IPS DF 4.7 (cell line): ENCODE results near the gene SLC7A5.
"Not testable (repeated sequence)": the region's sequence is repeated elsewhere in the genome, so short reads cannot be mapped to it uniquely, and the experiment has no call there.

Experiments used
- DNase-seq: peaks from one replicate; pipeline ENCODE4 v3.0.0-alpha.2; 2013; ENCODE audit warnings: low spot score; ENCODE audit errors: extremely low read depth

Gene SLC7A5

DNA sequence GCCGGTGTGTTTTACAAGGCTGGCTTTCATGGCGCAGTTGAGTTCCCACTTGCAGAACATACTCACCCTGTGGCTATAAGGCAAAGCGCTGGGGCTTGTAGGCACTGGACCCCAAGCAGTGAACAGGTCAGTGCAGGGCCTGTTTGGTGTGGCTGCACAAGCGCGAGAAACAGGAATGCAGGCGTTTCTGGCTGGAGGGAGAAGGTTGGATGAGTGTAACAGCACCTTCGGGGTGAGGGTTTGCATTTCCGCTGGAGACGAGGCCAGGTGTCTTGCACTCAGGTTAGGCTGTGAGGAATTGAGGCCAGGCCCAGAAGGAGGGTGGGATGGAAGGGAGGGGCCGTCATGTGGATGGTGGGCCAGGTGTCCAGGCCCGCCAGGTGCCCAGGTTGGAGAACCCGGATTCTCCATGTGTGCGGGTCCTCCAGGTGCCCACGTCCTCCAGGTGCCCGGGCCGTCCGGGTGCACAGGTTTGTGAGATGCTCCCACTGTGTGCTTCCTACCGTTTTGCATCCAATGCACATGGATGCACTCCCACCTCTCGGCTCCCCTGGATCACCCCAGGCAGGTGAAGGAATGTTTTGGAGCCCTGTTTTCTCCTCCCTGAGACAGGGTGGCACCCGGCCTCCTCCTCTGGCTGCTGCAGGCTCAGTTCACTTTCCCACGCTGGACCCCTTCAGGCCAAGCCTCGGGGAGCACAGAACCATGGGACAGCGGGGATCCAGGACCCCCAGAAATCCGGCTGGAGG is 46.0 kb downstream of the SLC7A5 start:
- DNase-seq: no peak

DNA sequence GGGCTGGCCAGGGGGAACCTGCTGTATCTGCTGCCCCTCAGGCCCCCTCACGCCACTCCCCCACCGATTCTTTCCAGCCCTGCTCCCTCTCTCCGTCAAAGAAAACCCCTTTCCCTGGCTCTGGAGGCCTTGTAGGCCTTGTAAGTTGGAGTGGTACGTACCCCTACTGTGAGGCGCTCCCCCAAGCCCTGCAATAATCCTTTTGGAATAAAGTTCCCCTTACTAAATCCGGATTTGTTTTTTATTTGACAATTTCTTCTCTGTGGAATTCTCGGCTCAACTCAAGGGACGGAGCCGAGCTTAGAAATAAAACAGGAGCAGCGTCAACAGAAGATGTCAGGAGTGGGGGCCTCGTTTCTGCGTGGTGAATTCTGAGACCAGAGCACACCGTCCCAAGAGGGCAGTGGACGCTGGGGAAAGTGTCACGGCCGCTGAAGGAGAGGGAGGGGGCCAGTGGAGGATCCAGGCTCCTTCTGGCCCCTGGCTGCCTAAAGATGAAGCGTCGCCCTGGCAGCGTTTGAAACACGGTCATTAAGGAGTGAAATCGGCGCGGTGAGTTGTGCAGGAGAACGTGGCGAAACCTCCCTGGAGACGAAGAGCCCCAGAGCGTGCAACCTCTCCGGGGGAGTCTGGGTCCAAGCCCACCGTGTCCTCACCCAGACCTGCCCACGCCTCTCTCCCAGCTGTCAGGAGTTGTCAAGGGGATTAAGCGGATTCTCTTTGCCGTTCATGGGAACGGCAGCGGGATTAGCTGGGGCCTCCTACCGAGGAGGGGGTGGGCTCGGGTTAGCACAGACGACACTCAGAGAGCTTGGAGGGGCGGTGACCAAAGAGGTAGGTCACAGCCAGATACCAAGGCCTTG is 47.0 kb downstream of the SLC7A5 start:
- no peak for DNase-seq

DNA sequence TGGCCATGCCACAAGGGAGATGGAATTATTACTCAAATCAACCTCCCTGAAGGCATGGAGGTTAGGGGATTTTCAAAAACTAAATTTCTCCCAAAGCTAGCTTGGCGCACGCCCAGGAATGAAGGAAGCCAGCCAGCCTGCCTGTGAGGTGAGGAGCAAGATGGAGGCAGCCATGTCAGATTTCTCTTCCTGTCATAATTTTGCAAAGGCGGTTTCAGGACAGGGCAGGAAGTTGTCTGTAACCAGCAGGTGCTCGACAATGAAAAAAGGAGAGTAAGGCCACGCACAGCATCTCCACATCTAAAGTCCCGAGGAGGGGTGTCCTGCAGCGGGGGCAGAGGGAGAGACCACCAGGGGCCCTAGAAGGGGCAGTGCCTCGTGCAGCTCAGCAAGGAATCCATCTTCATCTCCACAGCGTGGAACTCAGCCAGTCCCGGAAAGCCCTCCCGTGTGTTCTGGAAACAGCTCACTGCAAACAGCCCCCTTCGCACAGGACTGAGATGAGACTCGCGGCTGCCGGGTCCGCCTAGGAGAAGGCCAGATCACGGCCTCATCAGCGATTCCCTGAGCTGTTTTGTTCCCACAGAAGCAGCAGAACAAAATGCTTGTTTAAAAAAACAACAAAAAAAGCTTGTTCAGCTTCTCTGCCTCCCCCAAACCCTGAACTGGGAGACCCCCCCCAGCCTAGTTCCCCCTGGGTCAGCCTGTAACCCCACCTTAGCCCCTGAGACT is 47.8 kb downstream of the SLC7A5 start:
- DNase-seq: no peak

DNA sequence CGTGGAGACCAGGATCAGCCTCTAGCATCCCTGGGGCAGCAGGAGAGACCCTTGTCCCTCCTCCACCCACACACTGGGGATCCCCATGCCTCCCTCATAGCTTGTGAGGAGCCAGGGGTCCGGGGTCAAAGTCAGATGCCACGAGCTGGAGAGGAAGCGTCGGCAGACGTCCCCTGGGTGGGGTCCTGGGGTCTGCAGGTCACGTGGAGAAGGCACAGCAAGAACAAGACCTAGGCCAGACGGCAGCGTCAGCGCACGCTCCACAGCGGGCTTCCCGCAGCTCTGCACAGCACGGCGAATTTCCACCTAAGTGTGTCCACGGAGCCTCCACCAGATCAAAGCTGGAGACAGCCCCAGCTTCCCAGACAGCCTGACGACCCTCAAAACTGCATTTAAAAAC is 49.3 kb downstream of the SLC7A5 start:
- no peak for DNase-seq

DNA sequence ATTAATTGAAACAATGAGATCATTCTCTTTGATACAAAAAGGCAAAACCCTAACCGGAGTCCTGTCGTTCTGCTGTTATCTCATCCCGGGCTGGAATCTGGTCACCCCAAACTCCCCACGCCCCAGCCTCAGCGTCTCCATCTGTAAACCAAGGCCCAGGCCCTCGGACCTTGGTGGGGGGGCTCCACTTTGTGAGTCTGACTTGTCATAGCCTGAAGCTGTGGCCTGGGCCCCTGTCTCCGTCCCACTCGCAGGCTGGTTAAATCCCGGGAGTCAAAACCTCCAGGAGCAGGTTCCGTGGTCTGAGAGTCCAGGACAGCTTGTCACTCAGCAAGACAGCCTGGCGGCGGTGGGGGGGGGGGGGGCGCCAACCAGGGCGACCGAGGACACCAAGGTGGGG is 50.0 kb downstream of the SLC7A5 start:
- no peak for DNase-seq

DNA sequence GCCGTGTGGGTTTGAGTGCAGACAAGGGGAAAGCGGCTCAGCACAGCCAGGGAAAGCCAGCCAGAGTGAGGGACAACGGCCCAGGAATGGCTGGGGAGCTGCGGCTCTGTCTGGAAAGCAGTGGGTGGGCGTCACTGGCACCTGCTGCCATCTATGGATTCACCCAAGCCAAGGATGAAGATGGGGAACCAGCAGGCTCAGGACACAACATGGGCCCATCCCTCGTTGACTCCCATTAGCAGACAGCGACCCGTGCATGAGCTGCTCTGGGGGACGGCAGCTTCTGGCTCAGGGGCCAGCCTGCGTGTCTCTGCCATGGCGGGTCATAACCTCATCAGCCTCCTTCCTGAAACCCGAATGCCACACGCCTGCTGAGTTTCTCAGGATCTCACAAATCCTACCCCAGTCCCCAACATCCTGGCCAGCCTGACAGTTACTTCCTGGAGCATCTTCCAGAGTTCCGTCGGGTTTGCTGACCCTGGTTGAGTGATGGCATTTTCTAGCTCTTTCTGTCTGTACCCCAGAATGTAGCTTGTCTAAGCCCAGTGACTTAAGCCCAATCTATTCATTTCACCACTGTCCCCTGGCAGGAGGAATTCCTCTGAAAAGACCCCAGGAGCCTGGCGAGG is 50.7 kb downstream of the SLC7A5 start:
- no peak for DNase-seq

DNA sequence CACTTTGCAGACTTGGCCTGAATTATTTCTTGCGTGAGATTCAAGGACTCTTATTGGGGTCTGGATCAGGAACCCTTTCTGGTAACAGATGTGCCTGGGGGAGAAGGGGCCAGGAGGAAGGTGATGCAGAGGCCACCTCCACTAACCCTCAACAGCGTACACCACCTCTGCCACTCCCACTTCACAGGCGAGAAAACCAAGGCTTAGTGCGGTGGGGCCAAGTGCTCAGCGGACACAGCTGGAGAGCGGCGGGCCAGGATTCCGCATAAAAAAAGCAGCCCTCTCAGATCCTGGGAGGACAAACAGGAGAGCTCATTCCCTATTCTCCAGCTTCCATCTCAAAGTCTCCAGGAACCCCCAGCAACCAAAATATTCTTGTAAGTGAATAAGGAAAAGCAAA is 51.4 kb downstream of the SLC7A5 start:
- DNase-seq: no peak

DNA sequence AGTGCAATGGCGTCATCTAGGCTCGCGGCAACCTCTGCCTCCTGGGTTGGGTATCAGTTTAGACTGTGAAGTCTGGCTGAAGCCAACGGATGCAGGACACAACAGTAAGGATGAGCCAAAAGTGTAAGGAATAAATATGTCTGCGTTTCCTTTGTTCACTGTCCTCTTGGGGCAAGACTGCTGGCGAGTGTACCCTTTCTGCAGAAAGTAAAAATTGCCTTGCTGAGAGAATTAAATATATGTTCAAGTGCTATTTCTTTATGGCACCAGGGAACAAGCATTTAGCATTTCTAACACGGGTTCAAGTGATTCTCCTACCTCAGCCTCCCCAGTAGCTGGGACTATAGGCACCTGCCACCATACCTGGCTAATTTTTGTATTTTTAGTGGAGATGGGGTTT is 51.9 kb downstream of the SLC7A5 start:
- DNase-seq: not testable (repeated sequence)

DNA sequence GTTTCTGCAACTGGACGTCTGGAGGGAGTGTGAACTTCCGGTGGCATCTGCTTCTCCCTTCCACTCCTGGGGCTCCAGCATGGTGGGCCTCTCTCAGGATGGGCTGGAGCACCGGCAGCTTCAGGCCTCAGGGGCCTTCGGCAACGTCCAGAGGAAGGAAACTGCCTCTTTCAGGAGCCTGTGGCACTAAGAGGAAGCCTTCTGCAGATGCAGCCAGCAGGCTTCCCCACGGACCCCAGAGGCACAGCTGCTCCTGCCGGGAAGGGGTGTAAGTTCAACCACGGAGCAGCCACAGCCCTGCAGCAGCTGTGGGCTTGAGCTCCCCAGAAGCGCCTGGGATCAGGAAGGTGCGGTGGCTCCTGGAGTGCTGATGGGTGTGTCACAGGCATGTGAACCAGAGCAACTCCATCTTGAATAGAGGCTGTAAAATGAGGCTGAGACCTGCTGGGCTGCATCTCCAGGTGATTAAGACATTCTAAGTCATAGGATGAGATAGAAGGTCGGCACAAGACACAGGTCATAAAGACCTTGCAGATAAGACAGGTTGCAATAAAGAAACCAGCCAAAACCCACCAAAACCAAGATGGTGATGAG is 52.7 kb downstream of the SLC7A5 start:
- no peak for DNase-seq

DNA sequence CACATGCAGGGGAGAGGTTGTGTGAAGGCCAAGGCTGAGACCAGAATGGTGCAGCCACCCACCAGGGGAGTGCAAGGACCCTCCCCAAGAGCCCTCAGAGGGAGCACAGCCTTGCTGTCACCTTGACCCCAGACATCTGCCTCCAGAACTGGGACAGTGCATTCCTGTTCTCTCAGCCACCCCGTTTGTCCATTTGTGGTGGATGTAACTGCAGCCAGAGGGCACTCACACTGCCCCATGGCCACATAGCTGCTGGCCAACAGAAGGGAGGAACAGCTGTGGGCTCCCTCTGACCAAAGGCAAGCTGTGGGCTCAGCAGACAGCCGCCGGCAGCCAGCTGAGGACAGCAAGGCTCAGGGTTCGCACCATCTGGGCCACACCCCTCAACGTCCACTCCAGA is 53.7 kb downstream of the SLC7A5 start:
- DNase-seq: no peak

DNA sequence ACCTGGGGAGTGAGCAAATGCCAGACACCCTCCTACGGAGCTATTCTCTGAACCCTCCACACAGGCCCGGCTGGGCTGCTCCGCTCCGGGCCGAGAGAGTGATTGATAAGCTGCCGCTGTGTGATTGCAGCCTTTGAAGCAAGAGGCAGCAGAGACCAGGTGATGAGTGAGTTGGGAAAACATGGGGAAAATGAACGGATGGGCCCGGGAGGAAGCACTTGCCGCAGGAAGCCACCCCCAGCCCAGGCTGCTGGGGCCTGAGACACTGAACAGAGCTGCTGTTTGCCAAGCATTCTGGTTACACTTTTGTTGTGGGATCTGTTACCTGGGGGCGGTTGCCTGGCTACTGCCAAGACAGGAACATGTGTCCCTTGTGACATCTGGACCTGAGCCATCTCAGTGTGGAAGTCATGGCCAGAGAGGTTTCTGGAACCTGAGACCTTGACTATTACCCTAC is 57.1 kb downstream of the SLC7A5 start:
- no peak for DNase-seq

DNA sequence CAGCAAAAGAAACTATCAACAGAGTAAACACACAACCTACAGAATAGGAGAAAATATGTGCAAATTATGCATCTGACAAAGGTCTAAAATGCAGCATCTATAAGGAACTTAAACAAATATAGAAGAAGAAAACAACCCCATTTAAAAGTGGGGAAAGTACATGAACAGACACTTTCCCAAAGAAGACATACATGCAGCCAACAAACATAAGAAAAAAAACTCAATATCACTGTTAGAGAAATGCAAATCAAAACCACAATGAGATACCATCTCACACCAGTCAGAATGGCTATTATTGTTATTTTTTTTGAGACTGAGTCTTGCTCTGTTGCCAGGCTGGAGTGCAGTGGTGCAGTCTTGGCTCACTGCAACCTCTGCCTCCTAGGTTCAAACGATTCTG is 57.9 kb downstream of the SLC7A5 start:
- DNase-seq: not testable (repeated sequence)

DNA sequence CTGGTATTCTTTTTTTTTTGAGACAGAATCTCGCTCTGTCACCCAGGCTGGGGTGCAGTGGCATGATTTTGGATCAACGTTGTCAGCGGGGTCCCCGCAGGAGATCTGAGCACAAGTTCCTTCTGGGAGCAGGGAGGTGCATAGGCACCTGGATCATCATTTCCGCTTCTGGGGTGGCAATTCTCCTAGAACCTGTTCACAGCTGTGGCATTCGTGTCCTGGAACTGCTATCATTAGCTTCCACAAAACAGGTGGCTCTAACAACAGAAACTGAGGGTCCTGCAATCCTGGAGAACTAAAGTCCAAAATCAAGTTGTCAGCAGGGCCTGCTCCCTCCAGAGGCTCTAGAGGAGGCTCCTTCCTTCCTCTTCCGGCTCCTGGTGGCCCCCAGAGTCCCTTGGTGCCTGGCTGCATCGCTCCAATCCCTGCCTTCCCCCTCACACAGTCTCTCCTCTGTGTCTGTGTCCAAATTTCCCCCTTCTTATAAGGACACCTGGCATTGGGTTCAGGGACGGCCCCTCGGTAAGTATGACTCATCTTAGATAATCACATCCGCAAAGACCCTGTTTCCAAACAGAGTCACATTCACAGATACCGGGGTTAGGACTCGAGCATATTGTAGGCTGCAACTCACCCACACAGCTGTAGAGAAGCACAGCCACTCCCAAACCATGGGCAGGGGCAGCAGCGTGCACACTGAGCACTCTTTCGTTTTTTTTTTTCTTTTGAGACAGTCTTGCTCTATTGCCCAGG is 60.0 kb downstream of the SLC7A5 start:
- no peak for DNase-seq

DNA sequence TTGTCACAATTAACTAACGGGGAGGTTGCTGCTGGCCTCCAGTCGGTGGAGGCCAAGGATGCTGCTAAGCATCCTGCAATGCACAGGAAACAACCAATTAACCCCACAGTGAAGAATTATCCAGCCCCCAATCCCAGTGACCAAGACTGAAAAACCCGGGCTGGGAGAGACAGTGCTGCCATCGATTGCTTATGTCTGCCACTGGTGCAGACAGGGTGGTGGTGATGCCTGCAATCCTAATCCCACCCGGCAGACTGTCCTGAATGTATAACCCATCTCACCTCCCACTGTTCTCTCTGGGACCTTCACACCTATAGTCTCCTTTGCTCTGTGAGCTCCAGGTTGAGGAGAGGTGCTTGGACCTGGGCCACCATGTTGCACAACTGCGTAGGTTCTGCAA is 61.2 kb downstream of the SLC7A5 start:
- DNase-seq: no peak

DNA sequence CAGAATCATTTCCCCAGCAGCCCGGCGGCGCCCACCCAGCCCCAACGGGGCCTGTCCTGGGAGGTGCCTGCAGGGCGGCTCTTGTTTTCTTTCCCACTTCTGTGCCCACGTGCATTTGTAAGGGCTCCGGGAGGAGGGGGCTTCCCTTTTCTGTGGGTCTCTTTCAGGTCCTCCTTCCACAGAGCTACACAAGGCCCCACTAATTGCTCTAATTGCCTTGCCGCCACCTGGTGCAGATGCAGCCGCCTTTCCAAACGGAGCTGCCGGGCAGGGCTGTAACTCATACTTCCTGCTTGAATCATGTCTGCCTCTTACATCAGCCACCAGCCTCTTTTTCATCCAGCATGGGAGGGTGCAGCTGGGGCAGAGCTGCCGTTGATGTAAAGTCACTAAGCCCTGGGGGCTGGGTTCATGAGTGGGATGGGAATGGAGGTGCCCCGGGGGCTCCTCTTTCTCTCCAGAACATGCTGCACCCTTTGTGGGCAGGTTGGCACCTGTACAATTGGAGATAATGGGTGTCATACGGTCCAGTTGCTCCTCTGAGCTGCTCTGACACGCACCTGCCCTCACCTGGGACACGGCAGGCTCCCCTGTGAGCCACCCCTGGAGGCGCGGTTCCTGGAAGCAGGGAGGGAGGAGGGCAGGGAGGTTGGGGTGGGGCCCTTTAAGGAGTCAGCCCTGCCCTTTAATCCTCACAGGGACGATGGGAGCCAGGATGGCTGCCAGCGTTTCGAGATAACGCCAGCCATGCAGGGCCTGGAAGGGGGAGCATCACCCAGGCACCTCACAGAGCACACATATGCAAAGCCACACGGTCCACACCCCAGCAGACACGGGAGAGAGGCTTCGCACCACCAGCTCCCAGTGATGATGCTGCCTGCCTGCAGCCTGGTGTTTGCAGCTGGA is 62.4 kb downstream of the SLC7A5 start:
- DNase-seq: no peak

DNA sequence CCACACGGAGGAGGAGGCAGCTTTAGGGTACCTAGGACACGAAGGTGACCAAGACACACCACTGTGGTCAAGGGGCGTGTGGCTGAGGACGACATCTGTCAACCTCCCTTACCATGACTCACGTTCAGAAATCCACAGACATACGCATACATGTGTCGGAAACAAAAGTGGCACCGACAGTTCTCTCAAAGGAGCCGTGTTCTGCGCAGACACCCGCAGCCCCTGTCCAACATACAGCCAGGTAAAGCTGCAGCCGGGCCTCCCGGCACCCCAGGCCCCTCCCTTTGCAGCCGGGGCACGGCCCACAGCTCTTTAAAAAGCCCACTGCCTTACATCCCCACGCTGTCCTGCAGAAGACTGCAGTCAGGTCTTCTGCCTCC is 63.1 kb downstream of the SLC7A5 start:
- DNase-seq: no peak

DNA sequence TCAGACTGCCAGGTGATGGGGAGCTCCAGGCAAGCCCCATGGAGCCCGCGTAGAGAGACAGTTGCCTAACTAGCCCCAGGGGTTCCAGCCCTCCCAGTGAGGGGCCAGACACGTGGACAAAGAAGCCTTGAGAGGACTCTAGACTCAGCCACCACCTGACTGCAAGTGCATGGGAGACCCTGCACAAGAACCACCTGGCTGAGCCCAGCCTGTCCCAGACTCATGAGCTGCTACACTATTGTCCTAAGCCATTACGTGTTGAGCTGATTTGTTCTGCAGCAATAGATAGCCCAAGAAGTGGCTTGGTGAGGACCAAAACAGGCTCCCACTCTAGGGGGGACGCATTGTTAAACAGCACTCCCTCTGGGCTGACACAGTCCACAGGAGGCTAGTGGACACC is 65.9 kb downstream of the SLC7A5 start:
- no peak for DNase-seq

DNA sequence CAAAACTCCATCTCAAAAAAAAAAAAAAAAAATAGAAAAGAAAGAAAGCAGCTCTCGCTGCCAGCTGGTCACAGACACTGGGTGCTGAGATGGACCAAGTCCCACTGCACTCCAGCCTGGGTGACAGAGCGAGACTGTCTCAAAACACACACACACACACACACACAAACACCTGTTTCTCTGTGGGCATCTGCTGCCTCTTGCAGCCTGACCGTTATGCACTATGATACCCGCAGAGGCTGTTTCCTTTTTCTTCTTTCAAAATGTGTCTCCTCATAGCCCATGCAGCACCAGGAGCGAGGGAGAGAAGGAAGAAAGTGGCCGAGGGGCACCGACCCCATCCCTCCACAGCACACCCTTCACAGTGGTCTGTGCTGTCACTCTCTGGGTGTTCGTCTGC is 66.6 kb downstream of the SLC7A5 start:
- no peak for DNase-seq

DNA sequence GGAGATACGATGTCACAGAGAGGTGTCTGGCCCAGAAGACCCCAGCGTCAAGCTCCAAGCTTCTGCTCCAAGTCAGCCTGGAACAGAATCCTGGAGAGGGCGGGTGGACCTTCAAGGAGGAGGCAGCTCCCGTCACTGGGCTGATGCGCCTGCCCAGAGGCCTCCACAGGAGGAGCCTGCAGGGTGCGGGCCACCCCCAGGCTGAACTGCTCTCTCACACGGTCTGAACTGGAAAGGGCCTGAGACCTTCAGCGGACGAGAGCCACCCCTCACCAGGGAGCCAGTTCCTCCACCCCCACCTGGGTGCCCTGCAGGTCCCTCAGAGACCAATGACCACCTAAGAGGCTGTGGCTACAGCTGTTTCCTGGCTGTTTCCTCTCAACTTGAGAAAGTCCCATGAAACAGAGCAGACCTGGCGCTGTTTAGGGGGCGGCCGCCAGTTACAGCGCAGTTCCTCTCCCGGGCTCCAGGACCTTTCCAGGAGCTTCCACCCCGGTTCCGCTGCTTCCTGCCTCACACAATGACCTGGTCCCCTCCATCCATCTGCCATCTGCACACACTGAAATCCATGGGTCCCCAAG is 67.5 kb downstream of the SLC7A5 start:
- no peak for DNase-seq
